ENCODE data around the gene FKRP. TPM values are rescaled to one million over a fixed set of nuclear protein-coding genes. Genes with fewer than 3 reads are reported as not detected.
A peak's percentile ranks its signal among the peaks of the same experiment; 100 is the strongest.
"Not testable (repeated sequence)": the region's sequence is repeated elsewhere in the genome, so short reads cannot be mapped to it uniquely, and the experiment has no call there.

The FKRP gene
- polyA plus RNA-seq, 4 donors: 15.7 to 29.3 (median 26.4) TPM

DNA sequence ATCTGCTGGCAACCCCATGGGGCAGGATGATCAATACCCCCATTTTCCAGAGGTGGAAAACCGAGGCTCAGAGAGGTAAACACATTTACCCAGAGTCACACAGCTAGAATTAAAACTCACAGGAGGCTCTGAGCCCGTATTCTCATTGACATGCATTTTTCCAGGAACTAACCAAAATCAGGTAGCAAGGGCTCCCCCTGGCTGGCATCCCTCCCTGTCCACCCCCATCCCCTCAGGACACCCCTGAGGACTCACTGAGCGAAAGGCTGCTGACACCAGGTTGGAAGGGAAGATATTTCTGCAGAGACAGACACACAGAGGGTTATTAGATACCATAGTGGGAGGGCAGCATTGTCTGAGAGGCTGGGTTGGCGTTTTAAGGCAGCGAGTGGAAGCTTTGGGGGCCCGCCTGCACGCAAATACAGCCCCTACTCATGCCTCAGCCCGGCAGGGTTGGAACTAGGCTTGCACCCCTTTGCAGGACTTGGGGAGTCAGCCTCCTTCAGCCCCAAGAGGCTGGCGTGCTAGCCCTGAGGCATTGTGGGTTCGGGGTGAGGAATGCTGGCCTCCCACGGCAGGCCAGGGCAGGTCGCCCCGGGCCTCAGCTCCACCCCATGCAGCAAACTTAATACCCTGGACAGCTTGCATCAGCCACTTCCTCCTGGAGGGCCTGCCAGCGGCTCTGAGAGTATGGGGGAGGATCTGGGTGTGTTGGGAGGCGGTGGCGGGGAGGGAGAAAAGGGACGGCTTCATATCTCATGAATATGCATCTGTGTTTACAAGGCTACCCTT, 38.6 kb downstream of the FKRP start:
- DNase-seq (ENCODE audit: low read depth in 4 of 4, low spot score in 2 of 4): no peak

DNA sequence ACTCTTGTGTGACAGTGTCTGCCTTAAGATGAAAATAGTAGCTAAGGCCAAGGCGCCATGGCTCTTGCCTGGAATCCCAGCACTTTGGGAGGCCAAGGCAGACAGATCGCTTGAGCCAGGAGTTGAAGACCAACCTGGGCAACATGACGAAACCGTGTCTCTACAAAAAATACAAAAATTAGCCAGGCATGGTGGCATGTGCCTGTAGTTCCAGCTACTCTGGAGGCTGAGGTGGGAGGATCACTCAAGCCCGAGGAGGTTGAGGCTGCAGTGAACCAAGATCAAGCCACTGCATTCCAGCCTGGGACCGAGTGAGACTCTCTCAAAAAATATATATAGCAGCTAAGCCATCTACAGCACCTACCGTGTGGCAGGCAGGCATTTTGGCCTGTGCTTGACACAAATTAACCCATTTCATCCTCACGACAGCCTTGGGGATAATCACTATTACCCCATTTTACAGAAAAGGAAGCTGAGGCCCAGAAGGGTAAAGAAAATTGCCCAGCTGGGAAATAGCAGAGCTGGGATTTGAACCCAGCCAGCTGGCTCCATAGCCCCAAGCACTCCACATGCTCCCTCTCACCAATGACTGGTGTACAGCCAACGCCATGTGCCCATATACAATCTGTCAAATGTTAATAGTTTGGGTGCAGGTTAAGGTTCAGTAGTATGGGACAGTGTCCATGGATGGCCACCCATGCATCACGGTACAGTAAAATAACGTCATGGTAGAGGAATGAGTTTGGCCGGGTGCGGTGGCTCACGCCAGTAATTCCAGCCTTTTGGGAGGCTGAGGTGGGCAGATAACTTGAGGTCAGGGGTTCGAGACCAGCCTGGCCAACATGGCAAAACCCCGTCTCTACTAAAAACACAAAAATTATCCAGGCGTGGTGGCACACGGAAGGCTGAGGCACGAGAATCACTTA, 39.5 kb downstream of the FKRP start:
- DNase-seq (ENCODE audit: low read depth in 4 of 4, low spot score in 2 of 4): no peak

DNA sequence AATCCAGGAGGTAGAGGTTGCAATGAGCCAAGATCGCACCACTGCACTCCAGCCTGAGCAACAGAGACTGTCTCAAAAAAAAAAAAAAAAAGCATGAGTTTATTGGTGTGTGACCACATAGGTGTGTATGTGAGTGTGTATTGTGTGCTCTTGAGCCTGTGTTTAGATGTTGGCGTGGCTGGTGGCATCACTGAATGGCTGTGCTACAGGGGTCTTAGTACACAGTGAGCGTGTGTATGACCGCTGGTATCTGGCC, 40.1 kb downstream of the FKRP start:
- no peak for DNase-seq (ENCODE audit: low read depth in 4 of 4, low spot score in 2 of 4)

DNA sequence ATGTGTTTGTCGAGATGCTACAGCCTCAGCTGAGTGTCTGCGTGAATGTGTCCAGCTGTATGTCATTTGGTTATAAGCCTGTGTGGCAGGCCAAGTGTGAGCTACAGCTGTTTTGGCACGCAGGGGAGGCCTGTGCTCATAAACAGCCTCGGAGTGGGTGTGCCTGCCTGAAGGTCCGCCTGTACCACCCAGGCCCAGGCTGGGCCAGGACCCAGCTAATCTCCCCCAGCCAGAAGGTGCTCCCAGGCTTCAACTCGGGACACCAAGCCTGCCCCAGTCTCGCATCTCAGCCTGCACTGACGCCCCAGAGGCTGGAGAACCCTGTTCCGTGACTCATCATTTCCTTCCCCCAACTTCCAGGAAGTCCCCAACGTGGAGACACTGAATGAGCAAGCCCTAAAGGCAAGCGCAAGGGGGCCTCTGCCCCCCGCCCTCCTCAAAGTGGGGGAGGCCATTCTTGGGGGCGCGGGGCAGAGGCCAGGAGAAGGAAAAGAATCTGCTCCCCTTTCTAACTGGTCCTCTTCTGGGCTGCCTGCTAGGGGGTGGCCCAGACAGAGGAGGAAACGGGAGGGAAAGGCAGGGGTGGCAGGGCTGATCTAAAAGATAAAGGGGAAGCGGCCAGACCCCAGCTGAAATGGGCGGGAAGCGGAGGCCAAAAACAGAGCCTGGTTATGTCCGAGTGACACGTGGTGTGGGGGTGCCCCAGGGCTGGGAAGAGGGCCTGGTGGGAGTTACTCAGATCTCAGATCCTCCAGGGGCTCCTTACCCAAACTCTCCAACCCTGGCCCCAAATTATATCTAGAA, 40.6 kb downstream of the FKRP start:
- DNase-seq (ENCODE audit: low read depth in 4 of 4, low spot score in 2 of 4): no peak

DNA sequence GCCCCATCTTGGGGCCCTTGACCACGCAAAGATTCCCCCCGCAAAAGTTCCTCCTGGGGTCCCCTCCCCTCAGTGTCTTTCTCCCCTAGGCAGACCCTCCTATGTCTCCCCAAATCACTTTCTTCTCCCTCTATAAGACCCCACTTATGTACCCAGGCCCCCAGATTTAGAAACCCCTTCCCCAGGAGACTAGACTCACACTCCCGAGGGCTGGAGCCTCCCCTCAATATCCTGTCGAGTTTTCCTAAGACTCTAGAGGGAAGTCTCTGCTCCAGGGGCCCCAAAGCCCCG, 41.1 kb downstream of the FKRP start:
- no peak for DNase-seq (ENCODE audit: low read depth in 4 of 4, low spot score in 2 of 4)

DNA sequence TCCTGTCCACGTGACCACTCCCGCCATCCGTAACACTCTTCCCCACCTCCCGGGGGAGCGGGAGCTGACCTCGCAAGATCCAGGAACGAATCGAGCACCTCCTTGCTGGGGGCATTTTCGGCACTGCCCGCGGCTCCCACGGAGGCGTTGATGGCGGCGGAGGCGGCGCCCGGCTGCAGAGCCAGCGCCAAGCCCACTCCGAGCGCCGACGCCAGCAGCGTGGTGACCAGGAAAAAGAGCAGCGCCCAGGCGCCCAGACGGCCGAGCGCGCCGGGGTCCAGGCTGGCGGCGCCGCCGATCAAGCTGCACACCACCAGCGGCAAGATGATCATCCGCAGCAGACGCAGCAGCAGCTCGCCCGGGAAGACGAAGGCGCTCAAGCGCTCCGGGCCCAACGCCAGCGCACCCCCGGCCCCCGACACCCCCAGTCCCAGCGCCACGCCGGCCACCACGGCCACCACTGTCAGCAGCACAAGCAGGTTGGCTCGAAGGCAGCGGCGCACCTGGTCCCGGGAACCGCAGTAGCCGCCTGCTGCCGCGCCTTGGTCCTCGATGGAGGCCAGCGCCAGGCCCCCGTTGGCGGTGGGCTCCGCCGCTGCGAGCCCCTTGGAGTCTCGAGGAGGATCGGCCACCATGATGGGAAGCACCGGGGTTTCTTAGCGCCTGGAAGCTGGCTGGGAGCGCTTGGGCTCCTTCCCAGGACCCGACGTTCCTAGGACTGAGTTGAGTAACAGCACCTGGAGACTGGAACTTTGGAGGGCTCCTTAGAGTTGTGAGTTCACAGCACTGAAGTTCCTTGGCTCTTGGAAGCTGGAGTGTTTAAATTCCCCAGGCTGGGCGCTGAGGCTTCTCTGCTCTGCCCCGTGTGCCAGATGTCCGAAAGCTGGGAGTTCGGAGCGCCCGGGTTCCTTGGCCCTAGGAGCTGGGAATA, 41.7 kb downstream of the FKRP start:
- DNase-seq (ENCODE audit: low read depth in 4 of 4, low spot score in 2 of 4): peak in 1 of 4 donors; percentile 41

DNA sequence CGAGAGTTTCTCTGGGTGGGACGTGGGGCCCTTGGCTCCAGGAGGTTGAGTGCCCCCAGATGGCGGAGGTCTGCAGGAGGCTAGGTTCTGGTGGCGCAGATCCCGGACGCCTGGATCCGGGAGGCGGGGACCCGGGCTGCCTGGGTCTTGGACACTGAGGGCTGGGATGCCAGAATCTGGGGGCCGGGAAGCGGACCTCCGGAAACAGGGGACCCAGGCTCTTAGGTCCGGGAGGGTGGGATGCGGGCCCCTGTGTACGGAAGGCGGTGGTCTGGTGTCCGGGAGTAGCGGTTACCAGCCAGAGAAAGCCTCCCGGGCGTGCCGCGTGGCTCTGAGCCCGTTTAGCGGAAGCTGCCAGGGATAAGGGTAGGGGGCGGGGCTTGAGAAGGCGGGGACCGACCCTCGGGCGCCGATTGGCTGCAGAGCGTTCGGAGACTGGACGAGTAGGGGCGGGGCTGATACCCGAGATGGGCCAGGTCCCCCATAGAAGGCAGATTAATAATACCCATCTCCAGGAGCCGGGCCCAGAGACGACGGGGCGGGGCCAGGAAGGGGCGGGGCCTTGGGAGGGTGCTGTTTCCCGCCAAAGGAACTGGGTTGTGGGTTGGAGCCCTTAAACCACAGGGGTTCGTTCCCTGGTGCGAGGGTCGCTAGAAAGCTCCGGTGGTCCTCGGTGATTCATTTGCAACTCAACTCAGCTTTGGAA, 42.6 kb downstream of the FKRP start, which contains the start of gene SLC1A5:
SLC1A5 (minus strand) TSS at position 333 of the 706 bp plus-strand sequence. CDS start 629 bp downstream, outside the sequence.
- DNase-seq (ENCODE audit: low read depth in 4 of 4, low spot score in 2 of 4): peak in 3 of 4 donors; percentile 53 to 90 (median 86)

DNA sequence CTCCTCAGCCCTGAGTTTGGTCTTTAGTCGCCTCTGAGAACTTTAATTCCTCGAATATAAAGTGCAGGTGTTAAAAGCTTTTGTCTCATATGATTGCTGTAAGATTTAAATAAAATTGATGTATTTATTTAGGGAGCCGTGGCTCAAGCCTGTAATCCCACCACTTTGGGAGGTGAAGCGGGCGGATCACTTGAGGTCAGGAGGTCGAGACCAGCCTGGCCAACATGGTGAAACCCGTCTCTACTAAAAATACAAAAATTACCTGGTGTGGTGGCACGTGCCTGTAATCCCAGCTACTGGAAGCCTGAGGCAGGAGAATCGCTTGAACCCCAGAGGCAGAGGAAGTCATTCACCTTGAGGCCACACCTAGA, 43.1 kb downstream of the FKRP start:
- no peak for DNase-seq (ENCODE audit: low read depth in 4 of 4, low spot score in 2 of 4)

DNA sequence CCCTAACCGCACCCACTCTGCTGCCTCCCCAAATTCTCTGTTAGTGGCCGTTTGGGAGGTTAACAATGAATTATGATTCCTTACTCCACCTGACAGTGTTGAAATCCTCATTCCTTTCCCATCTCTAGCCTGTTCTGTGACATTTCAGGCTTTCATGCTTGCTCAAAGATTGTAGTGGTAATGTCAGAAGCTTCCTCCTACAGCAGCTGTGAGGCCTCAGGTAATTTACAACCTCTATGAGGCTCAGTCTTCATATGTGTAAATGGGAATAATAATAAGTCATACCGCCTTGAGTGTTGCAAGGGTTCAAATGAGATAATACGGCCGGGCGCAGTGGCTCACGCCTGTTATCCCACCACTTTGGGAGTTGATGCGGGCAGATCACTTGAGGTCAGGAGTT, 43.5 kb downstream of the FKRP start:
- no peak for DNase-seq (ENCODE audit: low read depth in 4 of 4, low spot score in 2 of 4)

DNA sequence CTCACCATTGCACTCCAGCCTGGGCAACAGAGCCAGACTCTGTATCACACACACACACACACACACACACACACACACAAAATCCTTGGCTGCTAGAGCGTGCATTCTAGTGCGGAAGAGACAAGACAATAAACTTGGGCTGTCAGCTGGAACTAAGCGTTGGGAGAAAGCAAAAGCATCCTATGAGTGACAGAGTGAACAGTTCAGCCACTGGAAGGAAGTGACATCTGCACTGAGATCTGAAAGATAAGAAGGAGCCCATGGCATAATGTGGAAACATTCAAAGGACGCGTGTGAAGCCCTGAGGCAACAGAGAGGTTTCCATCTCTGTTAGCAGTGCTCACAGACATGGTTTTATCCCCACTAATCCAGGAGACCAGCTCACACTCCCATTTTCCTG, 46.1 kb downstream of the FKRP start:
- no peak for DNase-seq (ENCODE audit: low read depth in 4 of 4, low spot score in 2 of 4)

DNA sequence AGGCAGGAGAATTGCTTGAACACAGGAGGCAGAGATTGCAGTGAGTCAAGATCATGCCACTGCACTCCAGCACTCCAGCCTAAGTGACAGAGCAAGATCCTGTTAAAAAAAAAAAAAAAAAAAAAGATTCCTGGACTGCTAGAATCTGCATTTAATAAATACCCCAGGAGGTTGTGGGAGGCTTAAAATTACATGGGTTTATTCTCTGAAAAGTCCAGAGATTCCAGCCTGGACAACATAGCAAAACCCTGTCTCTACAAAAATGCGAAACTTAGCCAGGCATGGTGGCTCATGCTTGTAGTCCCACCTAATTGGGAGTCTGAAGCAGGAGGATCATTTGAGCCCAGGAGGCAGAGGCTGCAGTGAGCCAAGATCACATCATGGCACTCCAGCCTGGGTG, 52.0 kb downstream of the FKRP start:
- no peak for DNase-seq (ENCODE audit: low read depth in 4 of 4, low spot score in 2 of 4)

DNA sequence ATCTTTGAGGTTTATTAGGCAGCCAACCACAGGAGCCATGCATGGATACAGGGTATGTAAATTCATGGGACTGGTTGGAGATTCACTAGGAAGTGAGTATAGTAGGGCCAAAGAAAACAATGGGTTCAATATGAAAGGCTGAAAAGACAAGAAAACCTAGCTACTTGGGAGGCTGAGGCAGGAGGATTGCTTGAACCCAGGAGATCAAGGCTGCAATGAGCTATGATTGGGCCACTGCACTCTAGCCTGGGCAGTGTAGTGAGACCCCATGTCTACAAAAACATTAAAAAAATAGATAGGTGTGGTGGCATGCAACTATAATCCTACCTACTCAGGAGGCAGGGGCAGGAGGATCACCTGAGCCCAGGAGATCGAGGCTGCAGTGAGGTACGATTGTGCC, 52.9 kb downstream of the FKRP start:
- no peak for DNase-seq (ENCODE audit: low read depth in 4 of 4, low spot score in 2 of 4)

DNA sequence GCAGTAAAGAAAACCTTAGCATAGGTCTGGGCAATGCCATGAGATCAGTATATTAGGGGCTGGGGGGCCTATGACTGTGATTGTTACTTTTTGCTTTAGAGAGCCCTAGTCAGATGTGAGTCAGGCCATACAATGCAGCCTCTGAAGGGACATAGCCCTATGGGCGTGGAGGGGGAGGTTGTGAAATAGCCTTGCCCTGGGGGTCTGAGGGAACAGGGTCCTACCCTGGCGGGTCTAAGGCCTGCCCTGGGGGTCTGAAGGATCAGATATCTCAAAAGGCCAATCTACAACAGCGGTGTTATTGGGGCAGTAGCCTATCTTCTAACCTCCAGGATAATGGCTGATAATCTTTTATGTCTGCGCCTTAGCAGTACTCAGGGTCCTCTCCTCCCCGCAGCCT, 56.3 kb downstream of the FKRP start:
- DNase-seq (ENCODE audit: low read depth in 4 of 4, low spot score in 2 of 4): no peak

DNA sequence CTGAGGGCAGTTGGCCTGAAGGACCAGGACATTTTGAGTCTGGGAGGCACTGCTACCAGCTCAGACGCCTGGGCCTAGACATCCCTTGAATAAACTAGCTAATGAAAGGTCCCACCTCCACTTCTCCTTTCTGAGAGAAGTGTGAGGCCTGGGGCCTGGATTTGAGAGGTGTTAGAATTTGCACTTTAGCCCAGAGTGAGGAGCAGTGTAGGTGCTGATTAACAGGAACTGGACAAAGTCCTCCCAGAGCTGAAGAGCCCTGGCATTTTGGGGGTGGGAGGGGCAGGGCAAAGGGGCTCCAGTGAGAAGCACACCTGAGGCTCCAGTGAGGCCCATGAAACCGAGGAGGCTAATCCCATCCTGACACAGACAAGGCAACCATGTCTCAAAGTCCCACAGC, 57.7 kb downstream of the FKRP start:
- DNase-seq (ENCODE audit: low read depth in 4 of 4, low spot score in 2 of 4): no peak

DNA sequence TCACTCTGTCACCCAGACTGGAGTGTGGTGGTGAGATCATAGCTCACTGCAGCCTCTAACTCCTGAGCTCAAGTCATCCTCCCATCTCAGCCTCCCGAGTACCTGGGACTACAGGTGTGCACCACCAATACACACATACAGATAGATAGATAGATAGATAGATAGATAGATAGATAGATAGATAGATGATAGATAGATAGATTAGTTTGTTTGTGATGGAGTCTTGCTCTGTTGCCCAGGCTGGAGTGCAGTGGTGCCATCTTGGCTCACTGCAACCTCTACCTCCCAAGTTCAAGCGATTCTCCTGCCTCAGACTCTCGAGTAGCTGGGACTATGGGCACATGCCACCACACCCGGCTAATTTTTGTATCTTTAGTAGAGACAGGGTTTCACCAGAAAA, 58.6 kb downstream of the FKRP start:
- not testable (repeated sequence) for DNase-seq (ENCODE audit: low read depth in 4 of 4, low spot score in 2 of 4)

DNA sequence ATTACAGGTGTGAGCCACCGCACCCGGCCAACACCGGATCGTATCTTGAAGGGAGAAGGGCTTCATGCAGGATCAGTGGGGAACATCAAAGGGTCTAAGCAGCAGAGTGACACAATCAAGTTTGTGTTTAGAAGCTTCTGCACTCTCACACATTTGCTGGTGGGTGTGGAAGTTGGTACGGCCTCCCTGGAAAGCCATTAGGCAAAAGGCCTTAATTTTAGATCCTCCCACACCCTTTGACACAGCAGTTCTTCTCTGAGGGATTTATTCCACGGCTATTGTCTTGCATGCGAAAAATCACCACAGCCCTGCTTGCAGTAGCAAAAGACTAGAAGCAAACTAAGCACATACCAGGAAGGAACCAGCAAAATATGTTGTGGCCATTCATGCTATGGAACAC, 60.8 kb downstream of the FKRP start:
- DNase-seq (ENCODE audit: low read depth in 4 of 4, low spot score in 2 of 4): no peak

Measured in left renal cortex interstitium (tissue), 4 donors.